Myocyte (in vitro differentiated cells): ENCODE results near the gene SYCN. TPM values are rescaled to one million over a fixed set of nuclear protein-coding genes. Genes with fewer than 3 reads are reported as not detected.
"Not testable (repeated sequence)": the region's sequence is repeated elsewhere in the genome, so short reads cannot be mapped to it uniquely, and the experiment has no call there.

Experiments
- DNase-seq: peaks from one replicate; pipeline ENCODE4 v3.0.0-alpha.2; 2012; ENCODE audit warnings: low read depth
- total RNA-seq: library from RNA; depleted of rRNA; stranded (reverse); fragments of >200 nt; gene quantifications from 2 replicates; pipeline ENCODE4 v1.2.3, GENCODE V29; 2014

SYCN gene
- total RNA-seq, 1 donor from 2014 or later = not detected

GRCh38 chr19:39230096-39230764 is 26.2 kb upstream of the SYCN start:
- DNase-seq = no peak

GRCh38 chr19:39224910-39225309 is 20.8 kb upstream of the SYCN start:
- DNase-seq = no peak

GRCh38 chr19:39223703-39224279 is 19.7 kb upstream of the SYCN start:
- DNase-seq = peak; percentile 41

- not testable (repeated sequence) for DNase-seq
Observed at GRCh38 chr19:39219108-39219507, 15.0 kb upstream of the SYCN start.

GRCh38 chr19:39218230-39219007 is 14.4 kb upstream of the SYCN start:
- no peak for DNase-seq

GRCh38 chr19:39217094-39217493 is 13.0 kb upstream of the SYCN start:
- DNase-seq = no peak

GRCh38 chr19:39215323-39215722 is 11.3 kb upstream of the SYCN start:
- not testable (repeated sequence) for DNase-seq

- no peak for DNase-seq
Observed at GRCh38 chr19:39212375-39212742, 8.3 kb upstream of the SYCN start.

- DNase-seq = peak; percentile 23
Observed at GRCh38 chr19:39211731-39212374, 7.8 kb upstream of the SYCN start.

GRCh38 chr19:39209196-39209595 is 5.1 kb upstream of the SYCN start:
- no peak for DNase-seq

GRCh38 chr19:39208175-39208795 is 4.2 kb upstream of the SYCN start:
- DNase-seq = no peak

- no peak for DNase-seq
Observed at GRCh38 chr19:39207293-39207836, 3.3 kb upstream of the SYCN start.

GRCh38 chr19:39206122-39206521 is 2.1 kb upstream of the SYCN start:
- no peak for DNase-seq

GRCh38 chr19:39205449-39205764 is 1.3 kb upstream of the SYCN start:
- DNase-seq = no peak

- DNase-seq = no peak
Observed at GRCh38 chr19:39202998-39203355, 1.1 kb downstream of the SYCN start.

- DNase-seq = no peak
Observed at GRCh38 chr19:39200803-39201115, 3.3 kb downstream of the SYCN start.

GRCh38 chr19:39200066-39200802 is 3.8 kb downstream of the SYCN start:
- DNase-seq = no peak

GRCh38 chr19:39199025-39199424 is 5.0 kb downstream of the SYCN start:
- DNase-seq = peak; percentile 68

GRCh38 chr19:39197808-39198207 is 6.3 kb downstream of the SYCN start:
- no peak for DNase-seq

- no peak for DNase-seq
Observed at GRCh38 chr19:39196860-39197562, 7.1 kb downstream of the SYCN start, which contains the start of gene NCCRP1. Gene NCCRP1 (plus strand): TSS chr19:39196964. CDS start chr19:39196983, 19 bp downstream.
